WI38 (cell line): ENCODE measurements around the gene TRIM17.

ENCODE experiments used
- H3K4me3 ChIP-seq: 2 replicates; pipeline ENCODE4 v1.5.1; 2011; ENCODE audit warnings: low read depth, mild to moderate bottlenecking, control low read depth, low read length
- CTCF ChIP-seq: IDR thresholded peaks from 2 replicates; pipeline ENCODE4 v1.5.1; 2012; ENCODE audit warnings: low read depth, mild to moderate bottlenecking, control low read depth, low read length

Gene TRIM17

GRCh38 chr1:228404107-228404720 is 12.4 kb downstream of the TRIM17 start:
- peak overlapping the region; percentile 88; the same call in 1 of the 2 replicates for H3K4me3 ChIP-seq
- TF ChIP-seq CTCF: no peak

- no peak overlapping the region for H3K4me3 ChIP-seq
- no peak for TF ChIP-seq CTCF
These were observed 13.4 kb downstream of the TRIM17 start for GRCh38 chr1:228403231-228403631.

- no peak for TF ChIP-seq CTCF
These were observed 14.0 kb downstream of the TRIM17 start for GRCh38 chr1:228402641-228403025.

GRCh38 chr1:228401782-228402640 is 14.7 kb downstream of the TRIM17 start:
- TF ChIP-seq CTCF: no peak
- no peak overlapping the region for H3K4me3 ChIP-seq

More at GRCh38 chr1:228402641-228403025, 14.0 kb downstream of the TRIM17 start:
- no peak overlapping the region for H3K4me3 ChIP-seq

GRCh38 chr1:228400692-228401454 is 15.8 kb downstream of the TRIM17 start:
- H3K4me3 ChIP-seq: no peak overlapping the region
- no peak for TF ChIP-seq CTCF

GRCh38 chr1:228400237-228400651 is 16.4 kb downstream of the TRIM17 start:
- H3K4me3 ChIP-seq: no peak overlapping the region
- no peak for TF ChIP-seq CTCF
